Measurements from ENCODE around the gene EDAR. TPM values are rescaled to one million over a fixed set of nuclear protein-coding genes. Genes with fewer than 3 reads are reported as not detected.

EDAR gene
- polyA plus RNA-seq, 3 donors: not detected

DNA sequence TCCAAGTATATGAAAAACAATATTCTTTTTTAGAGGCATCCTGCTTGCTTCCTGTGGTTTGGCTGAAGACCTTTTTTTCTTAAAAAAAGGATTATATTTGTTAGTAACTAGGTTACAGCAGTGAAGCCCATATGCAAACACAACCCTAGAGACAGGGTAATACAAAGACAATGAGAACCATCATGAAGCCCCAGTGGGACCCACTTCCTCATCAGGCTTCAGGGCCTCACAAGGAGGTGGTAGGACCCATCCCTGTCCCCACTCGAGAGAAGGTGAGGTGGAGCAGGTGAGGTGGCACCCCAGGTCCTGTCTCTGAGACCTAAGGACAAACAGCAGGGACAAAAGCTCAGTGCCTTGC lies 80.3 kb downstream of the EDAR start:
- H2AFZ ChIP-seq (ENCODE audit: insufficient read depth, low read depth, low read length, poor library complexity, severe bottlenecking): no peak overlapping the region
- H4K20me1 ChIP-seq (ENCODE audit: insufficient read depth, low read length): no peaks in the 10 kb centered on the region
- H3K4me2 ChIP-seq (replicated peaks; ENCODE audit: extremely low read depth, low read length, poor library complexity, severe bottlenecking): no peak overlapping the region
- no peak overlapping the region for H3K27ac Mint-ChIP-seq
- H3K9me3 ChIP-seq (replicated peaks in 1 of 2; ENCODE audit: control insufficient read depth in 1 of 2, insufficient read depth in 1 of 2, low read length in 2 of 2): no peaks in the 10 kb centered on the region
- intact Hi-C loops (cut with micrococcal nuclease): no loop called here
- no peaks in the 10 kb centered on the region for H3K4me1 ChIP-seq (ENCODE audit: control insufficient read depth in 1 of 2, insufficient read depth in 2 of 2, low read length in 2 of 2)
- H3K36me3 Mint-ChIP-seq: no peaks in the 10 kb centered on the region
- H3K27me3 ChIP-seq (ENCODE audit: control insufficient read depth in 2 of 2, insufficient read depth in 2 of 2, low read length in 2 of 2): no peaks in the 10 kb centered on the region
- no peak for DNase-seq
- no peaks in the 10 kb centered on the region for H3K4me1 Mint-ChIP-seq
- no peaks in the 10 kb centered on the region for H3K36me3 ChIP-seq (replicated peaks in 1 of 2; ENCODE audit: control insufficient read depth in 1 of 2, insufficient read depth in 2 of 2, low read length in 2 of 2)
- H3K79me2 ChIP-seq (ENCODE audit: insufficient read depth, low read length): no peaks in the 10 kb centered on the region
- no peak overlapping the region for H3K4me3 Mint-ChIP-seq
- H3K4me3 ChIP-seq (replicated peaks in 1 of 3; ENCODE audit: low read depth in 2 of 3, low read length in 3 of 3): no peak overlapping the region
- no CpG with 5 or more reads among the region's 1 CpG for WGBS (ENCODE audit: insufficient coverage)
- no peak overlapping the region for H3K9ac ChIP-seq (ENCODE audit: insufficient read depth, low read length, poor library complexity, severe bottlenecking)
- H3K27ac ChIP-seq (ENCODE audit: low read depth in 1 of 2, low read length in 2 of 2): no peak overlapping the region
- TF ChIP-seq, protein P1, sequence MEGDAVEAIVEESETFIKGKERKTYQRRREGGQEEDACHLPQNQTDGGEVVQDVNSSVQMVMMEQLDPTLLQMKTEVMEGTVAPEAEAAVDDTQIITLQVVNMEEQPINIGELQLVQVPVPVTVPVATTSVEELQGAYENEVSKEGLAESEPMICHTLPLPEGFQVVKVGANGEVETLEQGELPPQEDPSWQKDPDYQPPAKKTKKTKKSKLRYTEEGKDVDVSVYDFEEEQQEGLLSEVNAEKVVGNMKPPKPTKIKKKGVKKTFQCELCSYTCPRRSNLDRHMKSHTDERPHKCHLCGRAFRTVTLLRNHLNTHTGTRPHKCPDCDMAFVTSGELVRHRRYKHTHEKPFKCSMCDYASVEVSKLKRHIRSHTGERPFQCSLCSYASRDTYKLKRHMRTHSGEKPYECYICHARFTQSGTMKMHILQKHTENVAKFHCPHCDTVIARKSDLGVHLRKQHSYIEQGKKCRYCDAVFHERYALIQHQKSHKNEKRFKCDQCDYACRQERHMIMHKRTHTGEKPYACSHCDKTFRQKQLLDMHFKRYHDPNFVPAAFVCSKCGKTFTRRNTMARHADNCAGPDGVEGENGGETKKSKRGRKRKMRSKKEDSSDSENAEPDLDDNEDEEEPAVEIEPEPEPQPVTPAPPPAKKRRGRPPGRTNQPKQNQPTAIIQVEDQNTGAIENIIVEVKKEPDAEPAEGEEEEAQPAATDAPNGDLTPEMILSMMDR (IDR thresholded peaks at IDR 0.05): no peak
- peaks cover 0 to 2% (median 1%) of the 10 kb centered on the region in 3 donors for H3K27me3 Mint-ChIP-seq (ENCODE audit: low read depth in 3 of 3)
- H3K9me3 Mint-ChIP-seq: peaks cover 0 to 1% (median 0%) of the 10 kb centered on the region in 7 donors

- H3K27ac Mint-ChIP-seq: no peak overlapping the region
- H3K4me1 Mint-ChIP-seq: no peaks in the 10 kb centered on the region
- no peak overlapping the region for H3K4me2 ChIP-seq (replicated peaks; ENCODE audit: extremely low read depth, low read length, poor library complexity, severe bottlenecking)
- H3K36me3 ChIP-seq (replicated peaks in 1 of 2; ENCODE audit: control insufficient read depth in 1 of 2, insufficient read depth in 2 of 2, low read length in 2 of 2): no peaks in the 10 kb centered on the region
- no peaks in the 10 kb centered on the region for H3K27me3 ChIP-seq (ENCODE audit: control insufficient read depth in 2 of 2, insufficient read depth in 2 of 2, low read length in 2 of 2)
- no peaks in the 10 kb centered on the region for H3K36me3 Mint-ChIP-seq
- H3K4me1 ChIP-seq (ENCODE audit: control insufficient read depth in 1 of 2, insufficient read depth in 2 of 2, low read length in 2 of 2): no peaks in the 10 kb centered on the region
- no peaks in the 10 kb centered on the region for H3K79me2 ChIP-seq (ENCODE audit: insufficient read depth, low read length)
- H3K9me3 ChIP-seq (replicated peaks in 1 of 2; ENCODE audit: control insufficient read depth in 1 of 2, insufficient read depth in 1 of 2, low read length in 2 of 2): no peaks in the 10 kb centered on the region
- WGBS (ENCODE audit: insufficient coverage): 95% methylated on average over 19 of the region's 24 CpGs
- H3K27ac ChIP-seq (ENCODE audit: low read depth in 1 of 2, low read length in 2 of 2): no peak overlapping the region
- H3K9ac ChIP-seq (ENCODE audit: insufficient read depth, low read length, poor library complexity, severe bottlenecking): no peak overlapping the region
- peaks cover 0 to 1% (median 0%) of the 10 kb centered on the region in 7 donors for H3K9me3 Mint-ChIP-seq
- H2AFZ ChIP-seq (ENCODE audit: insufficient read depth, low read depth, low read length, poor library complexity, severe bottlenecking): no peak overlapping the region
- no peaks in the 10 kb centered on the region for H4K20me1 ChIP-seq (ENCODE audit: insufficient read depth, low read length)
- no peak for DNase-seq
- intact Hi-C loops (cut with micrococcal nuclease): no loop called here
- H3K4me3 Mint-ChIP-seq: no peak overlapping the region
- peaks cover 0 to 2% (median 1%) of the 10 kb centered on the region in 3 donors for H3K27me3 Mint-ChIP-seq (ENCODE audit: low read depth in 3 of 3)
- TF ChIP-seq, protein P1 (IDR thresholded peaks at IDR 0.05): no peak
- H3K4me3 ChIP-seq (replicated peaks in 1 of 3; ENCODE audit: low read depth in 2 of 3, low read length in 3 of 3): no peak overlapping the region
Measured at GRCh38 chr2:108907822-108908712, 81.0 kb downstream of the EDAR start.
